Upper lobe of left lung (tissue), 6 donors: ENCODE data around the gene CFAP206. TPM values are rescaled to one million over a fixed set of nuclear protein-coding genes. Genes with fewer than 3 reads are reported as not detected.

Experiments used
- ATAC-seq, 2 donors: fragments of 200-7000 bp; cut with Tn5 transposase; one replicate each; pipeline ENCODE4 v1.9.1; 2022; ENCODE audit warnings: mild to moderate bottlenecking in 2 of 2, moderate library complexity in 2 of 2; ENCODE audit not compliant: low FRiP score in 2 of 2
- DNase-seq, 2 donors: peaks; one replicate each; pipeline ENCODE4 v3.0.0-alpha.2; 2019 to 2020
- H3K27ac ChIP-seq, 4 donors: fragments of 200-600 bp; sonication (generic); one replicate each; pipeline ENCODE4 v1.5.1; 2016 to 2019
- H3K27me3 ChIP-seq, 4 donors: fragments of 200-600 bp; sonication (generic); one replicate each; pipeline ENCODE4 v1.5.1; 2017 to 2019
- H3K36me3 ChIP-seq, 4 donors: fragments of 200-600 bp; sonication (generic); one replicate each; pipeline ENCODE4 v1.5.1; 2016 to 2019
- H3K4me1 ChIP-seq, 4 donors: fragments of 200-600 bp; sonication (generic); one replicate each; pipeline ENCODE4 v1.5.1; 2018 to 2019
- H3K4me3 ChIP-seq, 4 donors: fragments of 200-600 bp; sonication (generic); one replicate each; pipeline ENCODE4 v1.5.1; 2017 to 2019; ENCODE audit warnings: mild to moderate bottlenecking in 2 of 4, moderate library complexity in 1 of 4
- H3K9me3 ChIP-seq, 4 donors: fragments of 200-600 bp; sonication (generic); one replicate each; pipeline ENCODE4 v1.5.1; 2018 to 2019
- CTCF ChIP-seq, 6 experiments: fragments of 450-650 bp in 4 of 6; fragments of 200-600 bp in 2 of 6; sonication (generic) in 2 of 6; IDR thresholded peaks; one replicate each; pipeline ENCODE4 v1.5.1; 2016 to 2019; ENCODE audit warnings: antibody characterized with exemption in 6 of 6
- EP300 ChIP-seq, 4 donors: sonication (generic); formaldehyde crosslinking; IDR thresholded peaks; one replicate each; pipeline ENCODE4 v1.5.1; 2017; ENCODE audit warnings: antibody characterized with exemption in 4 of 4, control low read depth in 2 of 4
- POLR2A ChIP-seq, 4 donors: fragments of 450-650 bp; IDR thresholded peaks; one replicate each; pipeline ENCODE4 v1.5.1; 2016 to 2017; ENCODE audit warnings: antibody characterized with exemption in 4 of 4, mild to moderate bottlenecking in 2 of 4
- POLR2AphosphoS5 ChIP-seq, 2 donors: sonication (generic); formaldehyde crosslinking; IDR thresholded peaks; one replicate each; pipeline ENCODE4 v1.5.1; 2017; ENCODE audit warnings: antibody characterized with exemption in 2 of 2
- WGBS, 2 donors: methylation state at CpG; one replicate each; pipeline ENCODE4 v1.1.5; 2017 to 2018; 5-methylcytosine and 5-hydroxymethylcytosine counted together
- total RNA-seq, 6 donors: library from RNA; depleted of rRNA in 4 of 6; stranded (reverse); fragments of >200 nt in 4 of 6; gene quantifications; one replicate each; pipeline versions ENCODE4 v1.1.0 to v1.2.1, GENCODE V29; 2016 to 2021
- donor health status: DM: no; HTN: no; CAD: no; lungs with moderate emphysema.
- donor health status: DM: no; HTN: yes; CAD: no; lungs with severe emphysema.

Gene CFAP206
- total RNA-seq, 6 donors from 2014 or later: 0.17 to 14.3 (median 2.4) TPM; not detected in 1

GRCh38 chr6:87384038-87384437 is 23.7 kb upstream of the CFAP206 start:
- TF ChIP-seq CTCF (IDR thresholded peaks at IDR 0.05) (no peak), POLR2A (IDR thresholded peaks at IDR 0.05) (no peak), EP300 (IDR thresholded peaks at IDR 0.05) (no peak), POLR2AphosphoS5 (IDR thresholded peaks at IDR 0.05) (no peak)
- WGBS, 2 donors: 29 to 32% methylated on average over 1 of the region's 1 CpG
- Histone ChIP-seq H3K4me3 (no peak overlapping the region), H3K27ac (no peak overlapping the region), H3K4me1 (no peaks in the 10 kb centered on the region), H3K27me3 (no peaks in the 10 kb centered on the region), H3K36me3 (no peaks in the 10 kb centered on the region), H3K9me3 (no peaks in the 10 kb centered on the region)
- ATAC-seq (no peak), DNase-seq (no peak)

DNA sequence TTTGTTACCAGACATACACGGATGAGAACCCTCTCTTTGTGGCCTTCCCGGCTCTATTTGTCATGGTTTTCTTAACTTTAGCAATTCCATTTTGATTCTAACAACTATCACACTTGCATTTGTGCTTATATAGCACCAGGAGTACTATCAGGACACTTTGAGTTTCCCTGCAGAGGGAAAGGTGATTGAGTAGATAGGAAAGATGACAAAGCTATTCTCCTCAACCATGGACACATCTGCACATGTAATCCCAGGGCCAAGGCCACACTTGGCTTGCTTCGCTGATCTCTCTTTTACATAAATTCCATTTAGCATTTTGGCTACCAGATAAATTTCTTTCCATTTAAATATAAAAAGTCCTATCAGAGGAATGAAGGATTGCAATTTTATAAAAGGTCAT is 23.3 kb upstream of the CFAP206 start:
- Histone ChIP-seq H3K4me1 (no peaks in the 10 kb centered on the region), H3K27me3 (no peaks in the 10 kb centered on the region), H3K27ac (no peak overlapping the region), H3K36me3 (no peaks in the 10 kb centered on the region), H3K9me3 (no peaks in the 10 kb centered on the region), H3K4me3 (no peak overlapping the region)
- WGBS, 2 donors: 87 to 92% methylated on average over 3 of the region's 3 CpGs
- TF ChIP-seq EP300 (IDR thresholded peaks at IDR 0.05) (no peak), POLR2A (IDR thresholded peaks at IDR 0.05) (no peak), POLR2AphosphoS5 (IDR thresholded peaks at IDR 0.05) (no peak), CTCF (IDR thresholded peaks at IDR 0.05) (no peak)
- ATAC-seq: no peak
- DNase-seq: no peak

- DNase-seq: no peak
- no peak overlapping the region for H3K27ac ChIP-seq
- WGBS, 2 donors: 60 to 67% methylated on average over 3 of the region's 3 CpGs
- peak in 2 of 6 experiments; percentile 15 to 17 for TF ChIP-seq CTCF (IDR thresholded peaks at IDR 0.05)
- no peak for TF ChIP-seq POLR2A (IDR thresholded peaks at IDR 0.05)
- no peaks in the 10 kb centered on the region for H3K4me1 ChIP-seq
- H3K4me3 ChIP-seq: no peak overlapping the region
- ATAC-seq: no peak
- no peaks in the 10 kb centered on the region for H3K9me3 ChIP-seq
- H3K27me3 ChIP-seq: no peaks in the 10 kb centered on the region
- H3K36me3 ChIP-seq: no peaks in the 10 kb centered on the region
Measured at GRCh38 chr6:87391334-87391733, 16.4 kb upstream of the CFAP206 start.

- no peak overlapping the region for H3K27ac ChIP-seq
- WGBS, 2 donors: 6% methylated on average over 2 of the region's 2 CpGs
- H3K9me3 ChIP-seq: no peaks in the 10 kb centered on the region
- no peaks in the 10 kb centered on the region for H3K27me3 ChIP-seq
- TF ChIP-seq CTCF (IDR thresholded peaks at IDR 0.05): peak; percentile 72 to 85 (median 81)
- no peak for TF ChIP-seq POLR2AphosphoS5 (IDR thresholded peaks at IDR 0.05)
- TF ChIP-seq EP300 (IDR thresholded peaks at IDR 0.05): no peak
- TF ChIP-seq POLR2A (IDR thresholded peaks at IDR 0.05): no peak
- DNase-seq (no peak), ATAC-seq (peak; percentile 86 to 91)
- H3K36me3 ChIP-seq: no peaks in the 10 kb centered on the region
- H3K4me3 ChIP-seq: no peak overlapping the region
- no peaks in the 10 kb centered on the region for H3K4me1 ChIP-seq
Measured at GRCh38 chr6:87393026-87393622, 14.6 kb upstream of the CFAP206 start.

DNA sequence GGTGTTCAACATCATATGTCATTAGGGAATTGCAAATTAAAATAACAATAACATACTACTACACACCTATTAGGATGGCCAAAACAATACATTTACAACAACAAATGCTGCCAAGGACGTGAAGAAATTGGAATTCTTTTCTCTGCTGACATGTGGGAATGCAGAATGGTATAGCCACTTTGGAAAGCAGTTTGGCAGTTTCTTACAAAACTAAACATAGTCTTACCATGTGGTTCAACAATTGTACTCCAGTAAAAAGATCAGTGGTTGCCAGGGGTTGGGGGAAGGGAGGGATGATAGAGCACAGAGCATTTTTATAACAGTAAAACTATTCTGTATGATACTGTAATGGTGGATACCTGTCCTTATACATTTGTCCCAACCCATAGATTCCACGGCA is 12.3 kb upstream of the CFAP206 start:
- WGBS, 2 donors: 75 to 85% methylated on average over 2 of the region's 2 CpGs
- no peak for TF ChIP-seq EP300 (IDR thresholded peaks at IDR 0.05)
- TF ChIP-seq POLR2A (IDR thresholded peaks at IDR 0.05): no peak
- no peak for TF ChIP-seq POLR2AphosphoS5 (IDR thresholded peaks at IDR 0.05)
- no peak for TF ChIP-seq CTCF (IDR thresholded peaks at IDR 0.05)
- H3K9me3 ChIP-seq: no peaks in the 10 kb centered on the region
- no peaks in the 10 kb centered on the region for H3K4me1 ChIP-seq
- no peak overlapping the region for H3K4me3 ChIP-seq
- H3K27me3 ChIP-seq: no peaks in the 10 kb centered on the region
- no peak overlapping the region for H3K27ac ChIP-seq
- ATAC-seq (no peak), DNase-seq (no peak)
- H3K36me3 ChIP-seq: no peaks in the 10 kb centered on the region
